Spinal cord (tissue), 10 donors: Measurements from ENCODE around the gene RNU11. TPM values are rescaled to one million over a fixed set of nuclear protein-coding genes. Genes with fewer than 3 reads are reported as not detected.
"Not testable (repeated sequence)": the region's sequence is repeated elsewhere in the genome, so short reads cannot be mapped to it uniquely, and the experiment has no call there.

ENCODE experiments used
- DNase-seq, 6 donors: peaks; one replicate each; pipeline versions ENCODE4 v3.0.0 to v3.0.0-alpha.2; 2013 to 2015; ENCODE audit warnings: low spot score in 6 of 6, low read depth in 4 of 6
- H3K27ac ChIP-seq: one replicate; pipeline ENCODE4 v1.5.1; 2013; ENCODE audit warnings: low read depth, low read length, control low read depth
- H3K27me3 ChIP-seq: one replicate; pipeline ENCODE4 v1.6.1; 2013; ENCODE audit warnings: low read length; ENCODE audit not compliant: control insufficient read depth, insufficient read depth
- H3K36me3 ChIP-seq: one replicate; pipeline ENCODE4 v1.6.1; 2013; ENCODE audit warnings: low read length; ENCODE audit not compliant: control insufficient read depth, insufficient read depth
- H3K4me1 ChIP-seq: one replicate; pipeline ENCODE4 v1.6.1; 2013; ENCODE audit warnings: low read length; ENCODE audit not compliant: control insufficient read depth, insufficient read depth
- H3K4me3 ChIP-seq: one replicate; pipeline ENCODE4 v1.5.1; 2013; ENCODE audit warnings: low read depth, low read length, control low read depth
- H3K9me3 ChIP-seq: one replicate; pipeline ENCODE4 v1.6.1; 2013; ENCODE audit warnings: low read length; ENCODE audit not compliant: control insufficient read depth, insufficient read depth
- WGBS: methylation state at CpG from one replicate; pipeline ENCODE4 v1.1.5; 2013; ENCODE audit warnings: missing lambda C conversion rate; ENCODE audit not compliant: insufficient coverage; 5-methylcytosine and 5-hydroxymethylcytosine counted together
- polyA plus RNA-seq, 2 donors: library from polyadenylated mRNA; unstranded; fragments of 120-200 nt; gene quantifications; one replicate each; pipeline ENCODE4 v1.2.1, GENCODE V29; 2013; ENCODE audit not compliant: insufficient read length in 2 of 2
- total RNA-seq, 2 donors: library from RNA; depleted of rRNA in 1 of 2; stranded (reverse); fragments of 120-200 nt in 1 of 2; fragments of >200 nt in 1 of 2; gene quantifications; one replicate each; pipeline versions ENCODE4 v1.2.3 to v1.2.4, GENCODE V29; 2013 to 2014
- donor health status: healthy.

The RNU11 gene
- total and polyA plus RNA-seq, 4 donors: not detected

DNA sequence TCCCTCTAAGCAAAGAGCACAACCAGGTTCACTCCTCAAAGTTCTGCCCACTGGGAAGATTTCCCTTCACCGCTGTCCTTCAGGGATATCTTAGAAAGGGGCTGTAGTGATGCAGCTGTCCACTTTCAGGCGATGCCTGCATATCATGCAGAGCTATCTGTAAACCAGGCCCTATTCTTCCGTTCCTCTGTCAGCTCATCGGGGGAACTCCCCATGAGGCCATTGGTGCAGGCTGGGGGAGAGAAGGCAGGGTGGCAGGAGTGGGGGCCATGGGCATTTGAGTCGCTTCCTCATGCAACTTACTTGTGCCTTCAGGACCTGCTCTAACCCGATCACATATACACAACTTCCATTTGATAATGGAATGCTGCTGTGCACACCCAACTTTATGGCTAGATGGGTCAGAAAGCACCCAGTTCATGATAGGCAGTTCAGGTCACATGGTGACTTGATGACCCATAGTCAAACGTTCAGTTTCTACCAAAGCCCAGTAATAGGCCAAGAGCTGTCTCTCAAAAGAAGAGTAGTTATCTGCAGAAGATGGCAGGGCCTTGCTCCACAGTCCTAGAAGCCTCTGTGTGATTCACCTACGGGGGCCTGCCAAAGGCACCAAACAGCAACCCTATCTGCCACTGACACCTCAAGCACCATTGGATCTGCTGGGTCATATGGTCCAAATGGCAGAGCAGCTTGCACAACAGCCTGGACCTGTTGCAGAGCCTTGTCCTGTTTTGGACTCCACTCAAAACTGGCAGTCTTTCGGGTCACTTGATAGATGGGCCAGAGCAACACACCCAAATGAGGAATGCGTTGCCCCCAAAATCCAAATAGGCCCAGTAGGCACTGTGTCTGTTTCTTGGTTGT lies 7.3 kb downstream of the RNU11 start:
- not testable (repeated sequence) for DNase-seq, H3K36me3 ChIP-seq, H3K4me3 ChIP-seq, H3K27ac ChIP-seq, H3K9me3 ChIP-seq, H3K27me3 ChIP-seq, H3K4me1 ChIP-seq
- 93% methylated on average over 4 of the region's 10 CpGs for WGBS

GRCh38 chr1:28656335-28656734 lies 7.9 kb downstream of the RNU11 start:
- WGBS: 85% methylated on average over 4 of the region's 6 CpGs
- H3K4me1 ChIP-seq: no peaks in the 10 kb centered on the region
- no peaks in the 10 kb centered on the region for H3K9me3 ChIP-seq
- no peak overlapping the region for H3K4me3 ChIP-seq
- DNase-seq: no peak
- no peak overlapping the region for H3K27ac ChIP-seq
- no peaks in the 10 kb centered on the region for H3K36me3 ChIP-seq
- H3K27me3 ChIP-seq: no peaks in the 10 kb centered on the region

DNA sequence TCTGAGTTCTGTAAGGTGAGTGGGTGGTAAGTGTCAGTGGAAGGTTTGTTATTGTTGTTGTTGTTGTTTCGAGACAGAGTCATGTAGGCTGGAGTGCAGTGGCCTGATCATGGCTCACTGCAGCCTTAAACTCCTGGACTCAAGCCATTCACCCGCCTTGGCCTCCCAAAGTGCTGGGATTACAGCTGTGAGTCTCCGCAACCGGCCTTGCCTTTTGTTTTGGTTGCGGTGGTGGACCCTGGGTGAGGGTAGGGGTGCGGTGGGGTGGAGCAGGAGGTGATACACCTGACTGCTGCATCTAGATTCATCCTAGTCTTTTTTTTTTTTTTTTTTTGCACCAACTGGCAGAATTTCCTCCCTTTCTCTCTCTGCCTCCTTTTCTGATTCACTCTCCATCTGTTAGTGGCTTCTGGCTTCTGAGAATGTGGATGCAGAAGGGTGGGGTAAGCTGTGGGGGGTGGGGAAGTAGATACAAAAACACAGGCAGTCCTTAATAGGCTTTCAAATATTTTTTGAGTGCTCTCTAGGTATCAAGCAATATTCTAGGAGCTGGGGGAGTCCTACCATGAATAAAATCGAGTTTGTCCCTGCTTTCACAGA lies 15.6 kb downstream of the RNU11 start:
- peaks cover 12% of the 10 kb centered on the region for H3K4me1 ChIP-seq
- H3K4me3 ChIP-seq: no peak overlapping the region
- H3K27me3 ChIP-seq: no peaks in the 10 kb centered on the region
- H3K36me3 ChIP-seq: no peaks in the 10 kb centered on the region
- DNase-seq: peak in 2 of 6 donors; percentile 6 to 88
- H3K9me3 ChIP-seq: no peaks in the 10 kb centered on the region
- WGBS: 32% methylated on average over 3 of the region's 7 CpGs
- no peak overlapping the region for H3K27ac ChIP-seq

DNA sequence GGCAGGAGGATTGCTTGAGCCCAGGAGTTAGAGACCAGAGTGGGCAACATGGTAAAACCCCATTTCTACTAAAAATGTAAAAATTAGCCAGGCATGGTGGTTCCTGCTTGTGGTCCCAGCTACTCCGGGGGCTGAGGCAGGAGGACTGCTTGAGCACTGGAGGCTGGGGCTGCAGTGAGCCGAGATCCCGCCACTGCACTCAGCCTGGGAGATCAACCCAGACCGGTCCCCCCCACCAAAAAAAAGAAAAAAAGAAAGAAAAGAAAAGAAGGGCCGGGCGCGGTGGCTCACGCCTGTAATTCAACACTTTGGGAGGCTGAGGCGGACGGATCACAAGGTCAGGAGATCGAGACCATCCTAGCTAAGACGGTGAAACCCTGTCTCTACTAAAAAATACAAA lies 18.4 kb downstream of the RNU11 start:
- H3K27ac ChIP-seq: no peak overlapping the region
- 100% methylated on average over 3 of the region's 12 CpGs for WGBS

DNA sequence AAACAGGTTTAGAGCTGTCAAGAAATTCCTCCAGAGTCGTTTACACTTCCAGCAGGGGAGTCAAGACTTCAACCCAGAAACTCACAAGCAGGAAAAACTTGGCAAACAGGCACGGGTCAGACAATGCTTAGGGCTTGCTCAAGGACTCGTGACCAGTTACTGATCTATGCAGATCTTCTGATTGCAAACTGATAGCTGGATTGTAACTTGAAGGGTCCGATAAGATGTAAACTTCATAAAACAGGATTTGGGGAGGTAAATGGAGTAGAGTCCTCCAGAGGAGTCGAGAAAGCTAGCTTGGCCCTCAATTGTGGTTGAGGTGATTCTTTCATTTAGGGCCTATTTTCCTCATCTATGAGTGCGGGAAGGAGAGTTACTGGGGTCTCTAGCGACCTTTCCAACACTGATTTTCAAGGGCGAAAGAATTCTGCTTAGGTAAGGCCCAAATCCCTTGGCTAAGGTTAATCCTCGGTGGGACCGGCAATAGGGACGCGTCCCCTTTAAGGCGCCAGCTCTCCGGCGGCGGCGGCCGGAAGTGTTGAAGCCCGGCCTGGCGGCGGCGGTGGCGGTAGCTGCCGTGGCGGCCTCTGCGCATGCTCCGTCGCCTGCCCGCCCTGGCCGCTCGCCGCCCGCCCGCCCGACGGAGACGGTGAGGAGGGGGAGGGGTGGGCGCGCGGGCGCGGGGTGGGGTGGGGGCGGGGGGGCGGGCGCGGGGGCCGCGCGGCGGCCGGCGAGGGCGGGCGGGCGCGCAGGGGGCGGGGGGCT lies 20.0 kb downstream of the RNU11 start, which contains the start of gene GMEB1:
Gene GMEB1 (plus strand): TSS at position 594 of the 765 bp plus-strand sequence. CDS start 14,829 bp downstream, outside the sequence.
- 3% methylated on average over 30 of the region's 57 CpGs for WGBS
- H3K9me3 ChIP-seq: no peaks in the 10 kb centered on the region
- DNase-seq: peak; percentile 69 to 96 (median 76)
- H3K4me3 ChIP-seq: peak within 1 kb of the TSS; percentile 87
- H3K36me3 ChIP-seq: no peaks in the 10 kb centered on the region
- H3K4me1 ChIP-seq: peaks cover 22% of the 10 kb centered on the region
- H3K27me3 ChIP-seq: no peaks in the 10 kb centered on the region
- H3K27ac ChIP-seq: peak within 1 kb of the TSS; percentile 98

More for the DNA sequence above, 18.4 kb downstream of the RNU11 start:
- no peaks in the 10 kb centered on the region for H3K36me3 ChIP-seq
- DNase-seq: no peak
- peaks cover 22% of the 10 kb centered on the region for H3K4me1 ChIP-seq
- H3K4me3 ChIP-seq: no peak overlapping the region
- H3K9me3 ChIP-seq: no peaks in the 10 kb centered on the region
- H3K27me3 ChIP-seq: no peaks in the 10 kb centered on the region

GRCh38 chr1:28668956-28669723 lies 20.7 kb downstream of the RNU11 start:
- H3K27me3 ChIP-seq: no peaks in the 10 kb centered on the region
- peak overlapping the region; percentile 87 for H3K4me3 ChIP-seq
- peaks cover 22% of the 10 kb centered on the region for H3K4me1 ChIP-seq
- no peaks in the 10 kb centered on the region for H3K36me3 ChIP-seq
- H3K27ac ChIP-seq: peak overlapping the region; percentile 98
- WGBS: under 1% methylated on average over 63 of the region's 63 CpGs
- DNase-seq: peak; percentile 25 to 79 (median 36)
- H3K9me3 ChIP-seq: no peaks in the 10 kb centered on the region

- no peaks in the 10 kb centered on the region for H3K9me3 ChIP-seq
- H3K4me3 ChIP-seq: no peak overlapping the region
- no peak overlapping the region for H3K27ac ChIP-seq
- 89% methylated on average over 12 of the region's 20 CpGs for WGBS
- DNase-seq: no peak
- no peaks in the 10 kb centered on the region for H3K36me3 ChIP-seq
- H3K4me1 ChIP-seq: peaks cover 22% of the 10 kb centered on the region
- no peaks in the 10 kb centered on the region for H3K27me3 ChIP-seq
Observed at GRCh38 chr1:28671254-28671780, 22.9 kb downstream of the RNU11 start.

- H3K4me3 ChIP-seq, DNase-seq, H3K27ac ChIP-seq, H3K9me3 ChIP-seq, H3K36me3 ChIP-seq, H3K27me3 ChIP-seq: not testable (repeated sequence)
- WGBS: 100% methylated on average over 6 of the region's 15 CpGs
- peaks cover 13% of the 10 kb centered on the region for H3K4me1 ChIP-seq
Observed at GRCh38 chr1:28672971-28673370, 24.6 kb downstream of the RNU11 start.

GRCh38 chr1:28675924-28676257 lies 27.5 kb downstream of the RNU11 start:
- no peak for DNase-seq
- no peaks in the 10 kb centered on the region for H3K9me3 ChIP-seq
- H3K27me3 ChIP-seq: no peaks in the 10 kb centered on the region
- no peaks in the 10 kb centered on the region for H3K4me1 ChIP-seq
- H3K36me3 ChIP-seq: no peaks in the 10 kb centered on the region
- no peak overlapping the region for H3K27ac ChIP-seq
- H3K4me3 ChIP-seq: no peak overlapping the region
